ENCODE results near the gene HNRNPH2. TPM values are rescaled to one million over a fixed set of nuclear protein-coding genes. Genes with fewer than 3 reads are reported as not detected.

HNRNPH2 gene
- 10 to 100 TPM; 31.2 to 46.0 (median 40.1) TPM for total RNA-seq

- H3K27ac ChIP-seq = peak within 1 kb of the TSS; percentile 89 to 97 (median 92)
- H3K27me3 ChIP-seq = peaks cover 0 to 13% of the 10 kb centered on the region in 2 donors
- peak within 1 kb of the TSS; percentile 47 to 61 (median 56) for H3K4me3 ChIP-seq
- H3K9me3 ChIP-seq = no peaks in the 10 kb centered on the region
- peak; percentile 87 to 97 for DNase-seq (ENCODE audit: low spot score in 2 of 2)
- H3K36me3 ChIP-seq = peaks cover 0 to 18% (median 0%) of the 10 kb centered on the region in 3 donors
- peak; percentile 80 to 84 for TF ChIP-seq POLR2A (IDR thresholded peaks at IDR 0.05)
- peak; percentile 87 to 98 for TF ChIP-seq EP300 (IDR thresholded peaks at IDR 0.05)
- peak in 1 of 5 experiments; percentile 38 for TF ChIP-seq CTCF (IDR thresholded peaks at IDR 0.05)
- WGBS, 2 donors = 0 to 40% methylated on average over 27 to 47 of the region's 47 CpGs
- peaks cover 0 to 40% (median 4%) of the 10 kb centered on the region in 4 donors for H3K4me1 ChIP-seq
These were observed at the start of gene HNRNPH2, which contains the start of gene GLA for GRCh38 chrX:101407748-101408531. Gene HNRNPH2 (plus strand): TSS chrX:101408222. CDS start chrX:101411989, 3,767 bp downstream. Gene GLA (minus strand): TSS chrX:101407925. CDS start chrX:101407903, 22 bp downstream.

GRCh38 chrX:101359966-101360365 is 48.1 kb upstream of the HNRNPH2 start:
- H3K36me3 ChIP-seq = no peaks in the 10 kb centered on the region
- no peaks in the 10 kb centered on the region for H3K4me1 ChIP-seq
- H3K27me3 ChIP-seq = peaks cover 0 to 10% of the 10 kb centered on the region in 2 donors
- H3K27ac ChIP-seq = no peak overlapping the region
- 45 to 62% methylated on average over 1 of the region's 1 CpG for WGBS, 2 donors
- no peak for TF ChIP-seq EP300 (IDR thresholded peaks at IDR 0.05)
- TF ChIP-seq POLR2A (IDR thresholded peaks at IDR 0.05) = no peak
- no peak for TF ChIP-seq CTCF (IDR thresholded peaks at IDR 0.05)
- DNase-seq (ENCODE audit: low spot score in 2 of 2) = no peak
- H3K9me3 ChIP-seq = no peaks in the 10 kb centered on the region
- no peak overlapping the region for H3K4me3 ChIP-seq

- no peaks in the 10 kb centered on the region for H3K36me3 ChIP-seq
- no peak overlapping the region for H3K4me3 ChIP-seq
- H3K4me1 ChIP-seq = no peaks in the 10 kb centered on the region
- H3K9me3 ChIP-seq = no peaks in the 10 kb centered on the region
- WGBS, 2 donors = 64 to 77% methylated on average over 7 of the region's 7 CpGs
- TF ChIP-seq EP300 (IDR thresholded peaks at IDR 0.05) = no peak
- TF ChIP-seq POLR2A (IDR thresholded peaks at IDR 0.05) = no peak
- no peak for TF ChIP-seq CTCF (IDR thresholded peaks at IDR 0.05)
- DNase-seq (ENCODE audit: low spot score in 2 of 2) = no peak
- no peak overlapping the region for H3K27ac ChIP-seq
- peaks cover 0 to 10% of the 10 kb centered on the region in 2 donors for H3K27me3 ChIP-seq
These were observed 47.6 kb upstream of the HNRNPH2 start for GRCh38 chrX:101360390-101360789.

- no peak for DNase-seq (ENCODE audit: low spot score in 2 of 2)
- H3K27ac ChIP-seq = no peak overlapping the region
- H3K9me3 ChIP-seq = no peaks in the 10 kb centered on the region
- H3K4me3 ChIP-seq = no peak overlapping the region
- no peaks in the 10 kb centered on the region for H3K36me3 ChIP-seq
- H3K4me1 ChIP-seq = no peaks in the 10 kb centered on the region
- TF ChIP-seq EP300 (IDR thresholded peaks at IDR 0.05) = no peak
- no peak for TF ChIP-seq POLR2A (IDR thresholded peaks at IDR 0.05)
- TF ChIP-seq CTCF (IDR thresholded peaks at IDR 0.05) = no peak
- WGBS, 2 donors = 80 to 88% methylated on average over 3 of the region's 3 CpGs
- peaks cover 0 to 10% of the 10 kb centered on the region in 2 donors for H3K27me3 ChIP-seq
These were observed 45.9 kb upstream of the HNRNPH2 start for GRCh38 chrX:101362116-101362515.

GRCh38 chrX:101362757-101363156 is 45.3 kb upstream of the HNRNPH2 start:
- peaks cover 0 to 11% of the 10 kb centered on the region in 2 donors for H3K27me3 ChIP-seq
- no peak for TF ChIP-seq EP300 (IDR thresholded peaks at IDR 0.05)
- TF ChIP-seq POLR2A (IDR thresholded peaks at IDR 0.05) = no peak
- no peak for TF ChIP-seq CTCF (IDR thresholded peaks at IDR 0.05)

More at GRCh38 chrX:101362757-101363156, 45.3 kb upstream of the HNRNPH2 start:
- H3K4me1 ChIP-seq = no peaks in the 10 kb centered on the region
- H3K27ac ChIP-seq = no peak overlapping the region
- H3K4me3 ChIP-seq = no peak overlapping the region
- H3K36me3 ChIP-seq = no peaks in the 10 kb centered on the region
- DNase-seq (ENCODE audit: low spot score in 2 of 2) = no peak
- H3K9me3 ChIP-seq = no peaks in the 10 kb centered on the region

Measured in tibial nerve (tissue), 4 donors.